H54 (cell line): ENCODE results near the gene ING3.

Source experiments
- DNase-seq: peaks from one replicate; pipeline ENCODE4 v3.0.0; 2011; ENCODE audit warnings: low spot score, mixed read lengths; ENCODE audit not compliant: insufficient read length
- FAIRE-seq: peaks from 3 replicates; lab custom pipeline; 2011; peaks lifted over from hg19 to GRCh38; lab: Jason Lieb, UNC
- POLR2A ChIP-seq: IDR thresholded peaks from 2 replicates; pipeline ENCODE4 v1.6.1; 2011; ENCODE audit warnings: low read depth, mild to moderate bottlenecking, low read length

The ING3 gene, protein sequence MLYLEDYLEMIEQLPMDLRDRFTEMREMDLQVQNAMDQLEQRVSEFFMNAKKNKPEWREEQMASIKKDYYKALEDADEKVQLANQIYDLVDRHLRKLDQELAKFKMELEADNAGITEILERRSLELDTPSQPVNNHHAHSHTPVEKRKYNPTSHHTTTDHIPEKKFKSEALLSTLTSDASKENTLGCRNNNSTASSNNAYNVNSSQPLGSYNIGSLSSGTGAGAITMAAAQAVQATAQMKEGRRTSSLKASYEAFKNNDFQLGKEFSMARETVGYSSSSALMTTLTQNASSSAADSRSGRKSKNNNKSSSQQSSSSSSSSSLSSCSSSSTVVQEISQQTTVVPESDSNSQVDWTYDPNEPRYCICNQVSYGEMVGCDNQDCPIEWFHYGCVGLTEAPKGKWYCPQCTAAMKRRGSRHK

DNA sequence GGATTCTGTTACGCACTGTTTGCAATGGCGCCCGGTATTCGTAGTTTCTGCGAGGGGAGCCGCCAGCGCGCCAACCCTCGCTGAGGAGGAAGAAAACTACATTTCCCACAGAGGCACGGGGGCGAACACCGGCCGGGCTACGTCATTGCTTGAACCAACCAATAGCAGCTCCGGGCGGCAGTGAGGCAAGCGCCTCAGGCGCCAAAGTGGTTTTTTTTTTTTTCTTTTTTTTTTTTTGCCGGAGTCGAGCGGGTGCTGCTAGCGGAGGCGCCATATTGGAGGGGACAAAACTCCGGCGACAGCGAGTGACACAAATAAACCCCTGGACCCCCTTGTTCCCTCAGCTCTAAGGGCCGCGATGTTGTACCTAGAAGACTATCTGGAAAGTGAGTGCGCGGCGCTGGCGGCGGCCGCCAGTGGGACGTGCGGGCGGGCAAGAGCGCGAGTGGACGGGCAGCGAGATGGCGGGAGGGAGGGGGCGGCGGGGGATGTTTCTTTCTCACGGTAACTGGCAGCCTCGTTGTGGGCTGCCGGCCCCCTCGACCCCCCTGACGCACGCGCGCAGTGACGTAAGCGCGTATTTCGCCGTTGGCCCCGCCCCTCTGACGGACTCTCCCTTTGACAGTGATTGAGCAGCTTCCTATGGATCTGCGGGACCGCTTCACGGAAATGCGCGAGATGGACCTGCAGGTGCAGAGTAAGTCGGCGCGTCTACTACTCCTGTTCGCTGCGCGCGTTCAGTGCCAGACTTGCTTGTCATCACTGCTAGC lies at the start of gene ING3:
Gene ING3, plus strand, starts transcription at position 239 of the 770 bp plus-strand sequence. Its CDS starts 120 bp downstream, at position 359.
- peak; percentile 99 for FAIRE-seq
- peak; percentile 50 for TF ChIP-seq POLR2A
- DNase-seq, result peak; percentile 70

DNA sequence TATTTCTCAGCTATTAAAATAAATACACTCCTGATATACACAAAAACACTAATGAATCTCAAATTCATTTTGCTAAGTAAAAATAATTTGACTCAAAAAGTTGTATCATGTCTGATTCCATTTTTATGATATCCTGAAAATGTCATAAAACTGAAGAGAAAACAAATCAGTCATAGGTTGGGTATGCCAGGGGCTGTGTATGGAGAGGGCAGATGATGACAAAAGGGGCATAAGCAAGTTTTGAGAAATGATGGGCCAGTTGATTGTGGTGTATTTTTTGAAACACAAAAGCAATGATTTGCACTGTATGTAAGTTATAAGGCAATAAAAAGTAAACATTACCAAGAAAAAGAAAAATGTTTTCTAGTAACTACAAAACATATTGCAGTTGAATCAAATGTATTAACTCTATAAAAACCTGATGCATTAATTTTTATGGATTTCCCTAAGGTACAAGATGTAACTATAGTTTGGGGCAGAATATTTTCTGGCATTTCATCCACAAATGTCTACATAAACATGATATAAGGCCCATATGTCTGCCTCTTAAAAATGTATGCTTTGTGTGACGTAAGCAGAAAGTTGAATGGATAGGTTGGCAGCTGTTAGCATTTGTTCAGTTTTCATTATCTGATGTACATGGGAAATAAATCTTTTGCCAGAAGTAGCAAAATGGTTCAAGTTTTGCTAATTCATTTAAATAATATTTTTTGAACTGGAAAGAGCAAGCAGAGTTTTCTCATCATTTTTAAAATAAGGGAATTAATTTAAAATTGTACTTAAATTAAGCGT lies 35.1 kb upstream of the ING3 start:
- no peak for TF ChIP-seq POLR2A
- DNase-seq, result no peak
- FAIRE-seq, result no peak

DNA sequence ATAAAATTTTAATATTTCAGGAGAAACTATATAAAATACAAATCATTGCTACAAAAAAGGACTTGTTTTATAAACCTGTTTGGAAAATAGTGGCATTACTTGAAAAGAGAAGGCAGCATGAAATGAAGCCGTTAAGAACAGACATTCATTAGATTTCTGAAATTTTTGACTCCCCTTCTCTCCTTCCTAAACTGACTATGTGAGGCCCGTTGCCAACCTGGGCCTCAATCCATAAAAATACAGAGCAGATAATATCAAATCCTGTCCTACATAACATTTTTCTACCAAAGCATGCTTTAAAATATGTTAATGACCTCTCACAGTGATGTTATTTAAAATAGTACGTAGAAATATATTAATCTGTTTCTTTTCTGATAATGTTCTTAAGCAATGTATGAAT lies 34.5 kb upstream of the ING3 start:
- DNase-seq (no peak), FAIRE-seq (no peak)
- TF ChIP-seq POLR2A, result no peak

DNA sequence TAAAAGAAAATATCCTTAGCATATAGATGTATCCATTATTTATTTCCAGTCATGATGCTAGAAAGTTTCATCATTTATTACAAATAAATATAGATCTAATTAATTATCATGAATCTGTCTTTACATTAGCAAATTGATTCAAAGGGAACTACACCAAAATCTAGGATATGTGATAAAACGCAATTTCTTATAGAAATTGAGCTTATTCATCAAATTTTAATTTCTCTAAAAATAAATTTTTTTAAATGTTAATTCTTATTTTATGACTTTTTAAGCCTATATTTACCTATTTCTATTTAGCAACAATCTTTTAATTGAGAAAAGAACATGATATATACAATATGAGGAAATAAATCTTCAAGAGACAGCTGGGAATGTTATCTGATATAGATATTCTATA lies 34.0 kb upstream of the ING3 start:
- no peak for TF ChIP-seq POLR2A
- FAIRE-seq (no peak), DNase-seq (no peak)

- FAIRE-seq (no peak), DNase-seq (no peak)
- no peak for TF ChIP-seq POLR2A
Observed at GRCh38 chr7:120919466-120919865, 31.1 kb upstream of the ING3 start.

DNA sequence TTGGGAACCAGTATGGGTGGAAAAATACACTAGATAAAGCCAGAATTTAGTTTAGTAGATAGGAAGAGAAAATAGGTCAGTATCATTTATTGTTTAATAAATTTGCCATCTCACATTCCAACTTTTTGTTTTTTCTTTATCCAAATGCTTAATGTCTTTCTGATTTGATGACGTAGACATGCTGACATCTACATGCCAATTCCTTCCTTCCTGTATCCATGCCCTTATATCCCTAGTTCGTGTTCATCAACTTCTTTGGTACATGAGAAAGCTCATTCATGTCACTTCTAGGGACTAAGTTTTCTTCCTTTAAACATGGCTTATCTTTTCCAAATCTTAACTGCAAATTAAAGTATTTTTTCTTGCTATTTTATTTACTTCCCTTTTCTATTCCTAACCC lies 30.5 kb upstream of the ING3 start:
- TF ChIP-seq POLR2A, result no peak
- no peak for FAIRE-seq

GRCh38 chr7:120920591-120921274 lies 29.8 kb upstream of the ING3 start:
- TF ChIP-seq POLR2A, result no peak
- DNase-seq (no peak), FAIRE-seq (no peak)

More for the DNA sequence above, 30.5 kb upstream of the ING3 start:
- DNase-seq, result no peak

DNA sequence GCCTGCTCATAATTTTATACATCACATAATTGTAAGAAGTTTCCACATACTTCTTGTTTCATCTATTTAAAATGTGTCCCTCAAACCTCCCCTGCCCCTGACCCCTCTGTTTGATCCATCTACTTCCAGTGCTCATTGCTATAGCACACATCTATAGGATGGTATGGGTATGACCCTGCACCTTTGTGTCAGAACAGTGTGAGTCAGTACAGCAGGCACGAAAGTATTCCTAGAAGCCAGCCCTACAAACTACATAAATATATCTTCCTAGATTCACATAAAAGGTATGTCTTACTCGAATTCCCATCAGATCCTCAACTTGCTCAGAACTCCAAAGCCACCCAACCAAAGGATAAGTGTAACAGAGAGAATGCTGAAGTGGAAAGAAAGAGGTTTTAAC lies 25.7 kb upstream of the ING3 start:
- FAIRE-seq (no peak), DNase-seq (no peak)
- TF ChIP-seq POLR2A, result no peak

DNA sequence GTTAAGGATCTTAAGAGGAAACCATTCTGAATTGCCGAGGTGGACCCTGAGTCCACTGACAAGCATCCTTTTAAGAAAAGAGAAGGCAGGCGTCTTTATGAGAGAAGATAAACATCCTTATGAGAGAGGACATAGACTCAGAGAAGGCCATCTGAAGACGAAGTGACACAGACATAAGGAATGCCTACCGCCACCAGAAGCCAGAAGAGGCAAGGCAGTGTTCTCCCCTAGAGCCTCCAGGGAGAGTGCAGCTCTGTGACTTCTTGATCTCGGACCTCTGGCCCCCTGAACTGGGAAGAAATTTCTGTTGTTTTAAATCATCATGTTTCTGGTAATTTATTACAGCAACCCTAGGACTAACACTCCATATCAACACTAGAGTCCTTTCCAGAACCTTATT lies 25.2 kb upstream of the ING3 start:
- no peak for TF ChIP-seq POLR2A
- DNase-seq, result no peak
- no peak for FAIRE-seq

DNA sequence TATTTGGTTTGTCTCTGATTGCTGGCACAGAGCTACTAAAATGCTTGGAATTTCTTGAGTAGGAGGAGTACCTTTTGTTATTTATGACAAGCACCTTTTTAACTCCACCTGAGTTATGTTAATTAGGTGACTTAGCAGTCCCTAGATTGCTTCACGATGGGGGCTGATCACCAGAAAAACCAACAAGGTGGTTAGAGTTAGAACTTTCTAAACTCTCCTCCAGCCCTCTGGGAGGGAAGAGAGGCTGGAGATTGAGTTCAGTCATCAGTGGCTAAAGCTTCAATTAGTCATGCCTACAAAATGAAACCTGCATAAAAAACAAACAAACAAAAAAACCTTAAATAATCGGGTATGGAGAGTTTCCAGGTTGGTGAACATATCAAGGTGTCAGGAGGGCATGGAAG lies 23.6 kb upstream of the ING3 start:
- DNase-seq (no peak), FAIRE-seq (peak; percentile 48)
- TF ChIP-seq POLR2A, result no peak

- FAIRE-seq, result peak; percentile 20
- no peak for DNase-seq
- TF ChIP-seq POLR2A, result no peak
Observed at GRCh38 chr7:120927454-120928103, 23.0 kb upstream of the ING3 start.

- no peak for TF ChIP-seq POLR2A
- FAIRE-seq (peak; percentile 15), DNase-seq (no peak)
Observed at GRCh38 chr7:120931243-120931642, 19.3 kb upstream of the ING3 start.

DNA sequence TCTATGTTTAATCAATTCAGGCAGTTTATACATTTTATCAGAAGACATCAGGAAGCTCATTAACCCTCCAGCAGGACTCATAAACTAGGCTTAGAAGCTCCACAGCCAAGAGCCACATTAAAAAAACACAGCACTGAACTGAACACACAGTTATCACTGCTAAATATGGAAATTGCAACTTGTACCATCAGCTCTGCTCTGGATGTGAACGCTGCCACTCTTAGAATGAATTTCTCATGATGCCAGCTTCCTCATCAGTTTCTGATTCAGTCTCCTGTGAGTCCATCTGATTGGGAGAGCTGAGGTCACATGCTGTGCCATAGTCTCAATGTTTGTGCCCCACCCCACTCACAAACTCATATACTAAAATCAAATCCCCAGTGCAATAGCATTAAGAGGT lies 17.1 kb upstream of the ING3 start:
- FAIRE-seq (no peak), DNase-seq (no peak)
- TF ChIP-seq POLR2A, result no peak
